Smooth muscle cell (in vitro differentiated cells): ENCODE results near the gene RBM48. TPM values are rescaled to one million over a fixed set of nuclear protein-coding genes. Genes with fewer than 3 reads are reported as not detected.

Experiments used
- DNase-seq: peaks from one replicate; lab custom pipeline; 2025; ENCODE audit not compliant: unreplicated experiment; lab: John Stamatoyannopoulos, UW
- H2AFZ ChIP-seq: fragments of 200-600 bp; sonication (generic); 2 replicates; pipeline ENCODE4 v1.6.0; 2016; ENCODE audit warnings: antibody characterized with exemption, low read depth, mild to moderate bottlenecking
- H3F3A ChIP-seq: fragments of 200-600 bp; sonication (generic); 2 replicates; pipeline ENCODE4 v1.6.0; 2017; ENCODE audit warnings: antibody characterized with exemption, low read depth
- H3K27ac ChIP-seq: fragments of 200-600 bp; sonication (generic); 2 replicates; pipeline ENCODE4 v1.5.1; 2016; ENCODE audit warnings: low read depth, mild to moderate bottlenecking
- H3K27me3 ChIP-seq: fragments of 200-600 bp; sonication (generic); 2 replicates; pipeline ENCODE4 v1.6.1; 2016; ENCODE audit warnings: low read depth, mild to moderate bottlenecking
- H3K36me3 ChIP-seq: fragments of 200-600 bp; sonication (generic); 2 replicates; pipeline ENCODE4 v1.5.1; 2016; ENCODE audit warnings: low read depth
- H3K4me1 ChIP-seq: fragments of 200-600 bp; sonication (generic); 2 replicates; pipeline ENCODE4 v1.5.1; 2016; ENCODE audit warnings: low read depth
- H3K4me2 ChIP-seq: fragments of 200-600 bp; sonication (generic); 2 replicates; pipeline ENCODE4 v1.6.0; 2016; ENCODE audit warnings: mild to moderate bottlenecking
- H3K4me3 ChIP-seq: fragments of 200-600 bp; sonication (generic); 2 replicates; pipeline ENCODE4 v1.5.1; 2016; ENCODE audit warnings: mild to moderate bottlenecking
- H3K79me2 ChIP-seq: fragments of 200-600 bp; sonication (generic); 2 replicates; pipeline ENCODE4 v1.6.0; 2016; ENCODE audit warnings: low read depth, mild to moderate bottlenecking
- H3K9ac ChIP-seq: fragments of 200-600 bp; sonication (generic); 2 replicates; pipeline ENCODE4 v1.6.0; 2016; ENCODE audit warnings: low read depth
- H3K9me3 ChIP-seq: fragments of 200-600 bp; sonication (generic); replicated peaks from 2 replicates; pipeline ENCODE4 v1.5.1; 2016; ENCODE audit warnings: low read depth
- H4K20me1 ChIP-seq: fragments of 200-600 bp; sonication (generic); 2 replicates; pipeline ENCODE4 v1.6.0; 2016; ENCODE audit warnings: low read depth
- WGBS: methylation state at CpG from one replicate; pipeline ENCODE4 v1.1.7; 2016; ENCODE audit warnings: low lambda C conversion rate; 5-methylcytosine and 5-hydroxymethylcytosine counted together
- polyA plus RNA-seq: library from polyadenylated mRNA; unstranded; fragments of >200 nt; fragmentation: Nextera tagmentation; extraction: Ambion mirVana; gene quantifications from 2 replicates; pipeline ENCODE4 v1.2.1, GENCODE V29; 2016
- total RNA-seq: library from RNA; depleted of rRNA; stranded (reverse); fragments of >200 nt; gene quantifications from 2 replicates; pipeline ENCODE4 v1.2.3, GENCODE V29; 2014
- TF ChIP-seq, protein P1 (sequence below): fragments of 200-600 bp; sonication (generic); IDR thresholded peaks from 2 replicates; pipeline ENCODE4 v1.5.1; 2017; ENCODE audit warnings: borderline replicate concordance, mild to moderate bottlenecking, antibody characterized with exemption; ENCODE audit not compliant: insufficient read depth, poor library complexity, severe bottlenecking

RBM48 gene
- total and polyA plus RNA-seq, 2 experiments from 2014 or later, result 8.6 to 12.4 TPM

DNA sequence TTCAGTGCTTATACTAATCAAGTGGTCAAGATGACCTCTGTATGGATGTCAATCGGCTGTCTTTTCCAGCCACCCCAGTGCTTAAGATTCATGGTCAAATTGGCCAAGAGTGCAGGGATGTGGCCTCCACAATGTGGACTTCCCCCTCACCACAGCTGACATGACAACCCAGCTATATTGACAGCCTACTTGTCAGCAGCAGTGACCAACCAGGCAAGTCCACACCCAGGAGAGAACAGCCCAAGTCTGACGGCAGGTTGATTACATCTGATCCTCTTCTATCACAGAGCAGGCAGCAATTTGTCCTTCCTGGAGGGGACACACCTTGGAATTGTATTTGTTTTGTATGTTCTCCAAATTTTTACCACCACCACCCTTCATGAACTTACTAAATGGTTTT is 42.6 kb upstream of the RBM48 start:
- DNase-seq, result no peak
- no peak overlapping the region for H2AFZ ChIP-seq
- H3K36me3 ChIP-seq, result peaks cover 7% of the 10 kb centered on the region
- H3F3A ChIP-seq, result no peaks in the 10 kb centered on the region
- WGBS, result 96% methylated on average over 2 of the region's 2 CpGs
- TF ChIP-seq, protein P1, sequence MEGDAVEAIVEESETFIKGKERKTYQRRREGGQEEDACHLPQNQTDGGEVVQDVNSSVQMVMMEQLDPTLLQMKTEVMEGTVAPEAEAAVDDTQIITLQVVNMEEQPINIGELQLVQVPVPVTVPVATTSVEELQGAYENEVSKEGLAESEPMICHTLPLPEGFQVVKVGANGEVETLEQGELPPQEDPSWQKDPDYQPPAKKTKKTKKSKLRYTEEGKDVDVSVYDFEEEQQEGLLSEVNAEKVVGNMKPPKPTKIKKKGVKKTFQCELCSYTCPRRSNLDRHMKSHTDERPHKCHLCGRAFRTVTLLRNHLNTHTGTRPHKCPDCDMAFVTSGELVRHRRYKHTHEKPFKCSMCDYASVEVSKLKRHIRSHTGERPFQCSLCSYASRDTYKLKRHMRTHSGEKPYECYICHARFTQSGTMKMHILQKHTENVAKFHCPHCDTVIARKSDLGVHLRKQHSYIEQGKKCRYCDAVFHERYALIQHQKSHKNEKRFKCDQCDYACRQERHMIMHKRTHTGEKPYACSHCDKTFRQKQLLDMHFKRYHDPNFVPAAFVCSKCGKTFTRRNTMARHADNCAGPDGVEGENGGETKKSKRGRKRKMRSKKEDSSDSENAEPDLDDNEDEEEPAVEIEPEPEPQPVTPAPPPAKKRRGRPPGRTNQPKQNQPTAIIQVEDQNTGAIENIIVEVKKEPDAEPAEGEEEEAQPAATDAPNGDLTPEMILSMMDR, result no peak
- H3K4me3 ChIP-seq, result no peak overlapping the region
- H3K27me3 ChIP-seq, result no peaks in the 10 kb centered on the region
- H3K79me2 ChIP-seq, result no peaks in the 10 kb centered on the region
- no peaks in the 10 kb centered on the region for H3K9me3 ChIP-seq
- no peak overlapping the region for H3K9ac ChIP-seq
- H3K27ac ChIP-seq, result no peak overlapping the region
- H3K4me1 ChIP-seq, result no peaks in the 10 kb centered on the region
- H4K20me1 ChIP-seq, result no peaks in the 10 kb centered on the region
- no peak overlapping the region for H3K4me2 ChIP-seq

DNA sequence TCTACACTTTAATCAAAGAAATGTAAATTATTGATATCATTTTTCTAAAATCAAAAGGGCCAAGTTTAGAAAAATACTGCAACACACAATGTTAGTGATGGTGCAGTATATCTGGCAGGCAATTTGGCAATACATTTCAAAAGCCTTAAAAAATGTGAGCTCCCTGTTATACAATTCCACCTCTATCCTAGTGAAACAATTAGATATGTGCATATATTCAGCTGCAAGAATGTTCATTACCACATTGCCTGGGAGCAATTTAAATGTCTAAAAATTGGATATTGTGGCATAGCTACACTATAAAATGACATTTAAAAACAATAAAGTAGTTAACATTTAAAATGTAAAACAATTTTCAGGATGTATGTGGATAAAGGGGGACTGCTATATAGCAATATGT is 40.8 kb upstream of the RBM48 start:
- H3F3A ChIP-seq, result no peaks in the 10 kb centered on the region
- no peaks in the 10 kb centered on the region for H4K20me1 ChIP-seq
- no peaks in the 10 kb centered on the region for H3K4me1 ChIP-seq
- H3K36me3 ChIP-seq, result peaks cover 7% of the 10 kb centered on the region
- no peak for DNase-seq
- no peak overlapping the region for H3K27ac ChIP-seq
- no peaks in the 10 kb centered on the region for H3K79me2 ChIP-seq
- no peak overlapping the region for H3K4me3 ChIP-seq
- H2AFZ ChIP-seq, result no peak overlapping the region
- TF ChIP-seq, protein P1, result no peak
- no peak overlapping the region for H3K9ac ChIP-seq
- H3K27me3 ChIP-seq, result no peaks in the 10 kb centered on the region
- no peak overlapping the region for H3K4me2 ChIP-seq
- H3K9me3 ChIP-seq, result no peaks in the 10 kb centered on the region

DNA sequence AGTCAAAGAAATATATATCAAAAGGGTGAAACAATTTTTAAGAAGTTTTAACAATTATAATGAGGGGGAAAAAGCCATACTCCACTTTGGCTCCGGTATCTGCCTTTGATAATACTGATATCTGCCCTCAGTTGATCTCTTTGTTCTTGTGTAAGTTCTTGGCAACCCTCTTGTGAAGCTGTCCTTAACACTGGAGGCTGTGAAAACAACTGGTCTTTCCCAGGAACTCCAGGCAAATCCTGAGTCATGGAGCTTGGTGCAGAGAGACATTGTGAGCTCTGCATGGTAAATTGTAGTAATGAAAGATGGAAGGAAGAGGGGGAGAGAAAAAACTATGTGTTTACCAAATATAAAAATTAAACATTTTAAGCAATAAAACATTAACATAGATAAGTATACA is 39.0 kb upstream of the RBM48 start:
- 98% methylated on average over 1 of the region's 1 CpG for WGBS
- DNase-seq, result no peak
- no peaks in the 10 kb centered on the region for H3F3A ChIP-seq
- H3K36me3 ChIP-seq, result peaks cover 7% of the 10 kb centered on the region
- no peaks in the 10 kb centered on the region for H3K4me1 ChIP-seq
- no peaks in the 10 kb centered on the region for H4K20me1 ChIP-seq
- H3K4me2 ChIP-seq, result no peak overlapping the region
- H3K27me3 ChIP-seq, result no peaks in the 10 kb centered on the region
- H3K9ac ChIP-seq, result no peak overlapping the region
- H3K79me2 ChIP-seq, result no peaks in the 10 kb centered on the region
- no peak overlapping the region for H2AFZ ChIP-seq
- no peak overlapping the region for H3K4me3 ChIP-seq
- no peaks in the 10 kb centered on the region for H3K9me3 ChIP-seq
- H3K27ac ChIP-seq, result no peak overlapping the region
- TF ChIP-seq, protein P1, result no peak

DNA sequence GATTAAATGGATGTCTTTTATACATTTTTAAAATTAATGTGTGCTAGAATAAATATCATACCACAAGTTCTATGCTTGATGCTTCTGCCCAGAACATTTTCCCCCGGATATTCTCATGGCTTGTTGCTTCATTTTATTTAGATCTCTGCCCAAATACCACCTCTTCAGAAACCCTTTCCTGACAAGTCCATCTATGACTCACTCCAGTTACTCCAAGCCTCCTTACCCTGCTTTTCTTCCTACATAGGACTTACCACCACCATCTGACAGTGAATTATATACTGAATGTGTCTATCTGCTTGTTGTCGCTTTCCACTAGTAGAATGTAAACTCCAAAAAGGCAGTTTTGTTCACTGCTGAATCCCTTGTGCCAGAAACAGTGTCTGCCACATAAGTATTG is 31.7 kb upstream of the RBM48 start:
- no peak overlapping the region for H3K27ac ChIP-seq
- TF ChIP-seq, protein P1, result no peak
- no peak for DNase-seq
- H3K4me2 ChIP-seq, result no peak overlapping the region
- H3F3A ChIP-seq, result no peaks in the 10 kb centered on the region
- H3K27me3 ChIP-seq, result no peaks in the 10 kb centered on the region
- peaks cover 3% of the 10 kb centered on the region for H3K36me3 ChIP-seq
- H2AFZ ChIP-seq, result no peak overlapping the region
- no peak overlapping the region for H3K4me3 ChIP-seq
- no peaks in the 10 kb centered on the region for H3K9me3 ChIP-seq
- no peaks in the 10 kb centered on the region for H4K20me1 ChIP-seq
- no peaks in the 10 kb centered on the region for H3K79me2 ChIP-seq
- H3K4me1 ChIP-seq, result no peaks in the 10 kb centered on the region
- H3K9ac ChIP-seq, result no peak overlapping the region
- 80% methylated on average over 2 of the region's 2 CpGs for WGBS
